Dendritic cell treated with granulocyte-macrophage colony-stimulating factor and Interleukin-4, amounts not matched to agents 40 ng/mL and 50 ng/mL, for 4 days (primary cell): ENCODE measurements around the gene SORCS3.

ENCODE experiments used
- H3K27ac Mint-ChIP-seq: one replicate; pipeline ENCODE4 v1.8.0; 2022; ENCODE audit warnings: mild to moderate bottlenecking, mixed read lengths
- H3K27me3 Mint-ChIP-seq: one replicate; pipeline ENCODE4 v1.8.0; 2022; ENCODE audit warnings: mild to moderate bottlenecking, mixed read lengths
- H3K36me3 Mint-ChIP-seq: one replicate; pipeline ENCODE4 v1.8.0; 2022; ENCODE audit warnings: low read depth, mixed read lengths
- H3K4me1 Mint-ChIP-seq: one replicate; pipeline ENCODE4 v1.8.0; 2022; ENCODE audit warnings: low read depth, mixed read lengths
- H3K4me3 Mint-ChIP-seq: one replicate; pipeline ENCODE4 v1.8.0; 2022; ENCODE audit warnings: mild to moderate bottlenecking, moderate library complexity, mixed read lengths
- H3K9me3 Mint-ChIP-seq: one replicate; pipeline ENCODE4 v1.8.0; 2022; ENCODE audit warnings: mixed read lengths
- intact Hi-C: fragments of 100-400 bp; cut with micrococcal nuclease; formaldehyde crosslinking; loops from one replicate; pipeline ENCODE4 v1.15.0; 2022

Gene SORCS3

GRCh38 chr10:104989880-104990279 lies 348.8 kb downstream of the SORCS3 start:
- H3K4me1 Mint-ChIP-seq = no peaks in the 10 kb centered on the region
- no peak overlapping the region for H3K4me3 Mint-ChIP-seq
- intact Hi-C loops = no loop called here
- H3K27me3 Mint-ChIP-seq = no peaks in the 10 kb centered on the region
- no peaks in the 10 kb centered on the region for H3K36me3 Mint-ChIP-seq
- H3K27ac Mint-ChIP-seq = no peak overlapping the region
- peaks cover 17% of the 10 kb centered on the region for H3K9me3 Mint-ChIP-seq

DNA sequence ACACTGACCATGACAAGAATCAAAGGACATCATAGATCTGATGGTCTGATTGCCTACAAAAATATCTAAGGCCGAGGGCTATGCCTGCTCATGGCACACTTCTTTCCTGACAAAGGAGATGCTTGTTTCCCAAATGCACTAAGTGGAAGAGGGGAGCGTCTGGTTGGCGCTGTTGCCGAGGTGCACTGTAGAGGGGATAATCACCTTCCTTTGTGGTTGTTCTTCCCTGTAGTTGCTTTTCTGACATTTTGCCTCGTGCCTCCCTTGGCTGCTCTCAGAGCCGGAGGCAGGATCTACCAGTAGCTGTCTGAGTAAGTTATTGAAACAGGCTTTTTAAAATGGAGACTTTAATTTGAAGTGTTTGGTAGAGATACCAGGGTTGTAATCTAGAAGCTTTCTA lies 352.0 kb downstream of the SORCS3 start:
- no peak overlapping the region for H3K27ac Mint-ChIP-seq
- H3K4me1 Mint-ChIP-seq = no peaks in the 10 kb centered on the region
- intact Hi-C loops = no loop called here
- H3K27me3 Mint-ChIP-seq = no peaks in the 10 kb centered on the region
- H3K36me3 Mint-ChIP-seq = no peaks in the 10 kb centered on the region
- no peak overlapping the region for H3K4me3 Mint-ChIP-seq
- peaks cover 8% of the 10 kb centered on the region for H3K9me3 Mint-ChIP-seq

DNA sequence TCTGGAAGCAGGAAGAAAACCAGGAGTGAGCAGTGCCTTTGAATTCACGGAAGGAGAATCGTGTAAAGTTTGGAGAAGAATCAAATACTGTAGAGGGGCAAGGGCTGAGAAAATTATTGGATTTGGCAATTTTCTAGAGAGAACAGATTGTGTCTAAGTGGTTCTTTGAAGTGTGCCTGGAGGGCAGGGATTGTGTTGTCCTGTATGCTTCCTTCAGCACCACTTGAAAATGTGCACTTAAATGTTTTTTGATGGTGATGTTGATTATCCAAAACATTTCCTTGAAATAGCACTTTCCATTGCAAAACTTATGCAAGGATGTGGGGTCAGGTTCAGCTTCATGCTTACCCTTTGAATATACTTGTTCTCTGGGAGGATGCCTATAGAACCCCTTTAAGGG lies 360.2 kb downstream of the SORCS3 start:
- no peaks in the 10 kb centered on the region for H3K27me3 Mint-ChIP-seq
- no peaks in the 10 kb centered on the region for H3K4me1 Mint-ChIP-seq
- H3K27ac Mint-ChIP-seq = no peak overlapping the region
- no peaks in the 10 kb centered on the region for H3K9me3 Mint-ChIP-seq
- no peak overlapping the region for H3K4me3 Mint-ChIP-seq
- intact Hi-C loops = no loop called here
- H3K36me3 Mint-ChIP-seq = no peaks in the 10 kb centered on the region

- intact Hi-C loops = no loop called here
- no peaks in the 10 kb centered on the region for H3K4me1 Mint-ChIP-seq
- no peaks in the 10 kb centered on the region for H3K9me3 Mint-ChIP-seq
- H3K27ac Mint-ChIP-seq = no peak overlapping the region
- H3K36me3 Mint-ChIP-seq = no peaks in the 10 kb centered on the region
- H3K4me3 Mint-ChIP-seq = no peak overlapping the region
- no peaks in the 10 kb centered on the region for H3K27me3 Mint-ChIP-seq
Measured at GRCh38 chr10:105010411-105011121, 369.5 kb downstream of the SORCS3 start.

- no peak overlapping the region for H3K27ac Mint-ChIP-seq
- intact Hi-C loops = no loop called here
- no peaks in the 10 kb centered on the region for H3K9me3 Mint-ChIP-seq
- no peaks in the 10 kb centered on the region for H3K4me1 Mint-ChIP-seq
- no peaks in the 10 kb centered on the region for H3K36me3 Mint-ChIP-seq
- H3K4me3 Mint-ChIP-seq = no peak overlapping the region
- H3K27me3 Mint-ChIP-seq = no peaks in the 10 kb centered on the region
Measured at GRCh38 chr10:105017116-105017515, 376.0 kb downstream of the SORCS3 start.

DNA sequence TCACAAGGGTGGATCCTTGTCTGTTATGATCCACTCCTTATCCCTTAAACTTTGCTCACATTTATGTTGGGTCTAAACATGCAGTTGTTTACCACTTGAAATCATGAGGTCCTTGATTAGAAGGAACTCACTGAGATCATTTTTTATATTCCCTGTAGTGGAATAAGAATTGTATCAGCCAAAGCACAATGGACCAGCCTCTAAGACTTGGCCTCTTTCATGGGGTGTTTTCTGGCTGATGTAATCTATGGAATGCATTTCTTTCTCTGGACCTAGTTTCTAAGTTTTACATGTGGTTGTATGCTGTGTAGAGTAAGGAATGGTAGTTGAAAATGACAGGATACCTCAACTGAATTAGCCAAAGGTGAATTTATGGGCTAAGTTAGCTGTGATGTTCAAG lies 376.6 kb downstream of the SORCS3 start:
- intact Hi-C loops = no loop called here
- H3K9me3 Mint-ChIP-seq = no peaks in the 10 kb centered on the region
- H3K27me3 Mint-ChIP-seq = no peaks in the 10 kb centered on the region
- H3K4me3 Mint-ChIP-seq = no peak overlapping the region
- no peak overlapping the region for H3K27ac Mint-ChIP-seq
- H3K4me1 Mint-ChIP-seq = no peaks in the 10 kb centered on the region
- no peaks in the 10 kb centered on the region for H3K36me3 Mint-ChIP-seq

DNA sequence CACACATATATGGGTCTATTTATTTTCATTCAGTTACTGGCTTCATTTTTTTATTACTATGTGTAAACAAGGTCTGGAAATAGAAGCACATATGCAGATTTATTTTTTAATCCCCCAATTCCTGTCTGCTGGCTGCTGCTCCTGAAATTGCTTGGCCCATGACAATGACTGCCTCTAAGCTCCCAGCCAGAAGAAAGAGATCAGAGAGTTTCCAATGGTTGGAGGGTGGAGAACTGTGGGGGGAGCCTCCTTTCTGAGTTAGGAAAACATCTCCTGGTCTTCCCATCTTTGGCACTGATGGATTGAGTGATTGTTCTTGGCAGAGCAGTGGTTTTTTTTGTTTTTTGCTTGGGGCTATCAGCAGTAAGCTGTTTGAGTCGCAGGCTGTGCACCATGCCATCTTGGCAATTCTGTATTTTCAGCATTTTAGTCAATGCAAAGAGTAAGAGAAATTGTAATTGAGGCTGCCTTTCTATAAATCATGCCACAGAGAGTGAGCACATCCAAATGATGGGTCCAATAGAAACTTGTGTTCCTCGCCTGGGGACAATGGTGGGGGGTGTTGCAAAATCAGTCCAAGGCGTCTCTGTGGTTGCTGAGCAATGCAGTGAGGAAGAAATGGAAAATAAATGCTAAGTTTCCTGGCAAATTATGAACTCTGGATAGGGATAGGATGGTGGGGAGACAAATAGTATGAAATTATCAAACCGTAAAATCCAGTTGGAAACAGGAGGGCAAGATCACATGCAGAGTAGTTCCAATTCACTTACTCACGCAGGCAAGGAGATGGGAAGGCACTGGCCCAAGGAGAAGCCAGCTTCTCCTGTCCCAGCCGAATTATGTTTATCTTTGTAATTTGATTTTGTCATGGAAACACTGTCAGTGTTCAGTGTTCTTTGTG lies 382.4 kb downstream of the SORCS3 start:
- no peak overlapping the region for H3K27ac Mint-ChIP-seq
- H3K36me3 Mint-ChIP-seq = no peaks in the 10 kb centered on the region
- H3K4me3 Mint-ChIP-seq = no peak overlapping the region
- H3K4me1 Mint-ChIP-seq = no peaks in the 10 kb centered on the region
- intact Hi-C loops = no loop called here
- H3K9me3 Mint-ChIP-seq = no peaks in the 10 kb centered on the region
- H3K27me3 Mint-ChIP-seq = no peaks in the 10 kb centered on the region

DNA sequence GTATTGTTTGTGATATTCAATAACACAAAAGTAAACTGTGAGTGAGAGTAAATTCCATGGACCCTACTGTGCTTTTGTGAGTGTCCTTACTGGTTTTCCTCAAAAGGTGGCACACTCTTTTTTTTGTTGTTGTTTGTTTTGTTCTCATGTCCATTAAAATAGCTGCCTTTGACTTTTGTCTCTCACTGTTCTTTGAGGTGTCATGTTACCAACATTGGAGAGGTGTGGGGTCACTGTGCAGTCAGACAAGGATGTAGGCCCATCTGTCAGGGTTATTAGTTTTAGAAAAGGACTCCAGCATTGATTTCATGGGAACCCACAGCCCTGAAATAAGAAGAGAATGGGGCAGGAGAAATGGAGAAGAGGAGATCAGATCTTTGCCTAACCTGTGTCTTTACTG lies 383.1 kb downstream of the SORCS3 start:
- Mint-ChIP-seq H3K4me1 (no peaks in the 10 kb centered on the region), H3K36me3 (no peaks in the 10 kb centered on the region), H3K9me3 (no peaks in the 10 kb centered on the region), H3K27ac (no peak overlapping the region), H3K27me3 (no peaks in the 10 kb centered on the region), H3K4me3 (no peak overlapping the region)
- intact Hi-C loops = no loop called here

DNA sequence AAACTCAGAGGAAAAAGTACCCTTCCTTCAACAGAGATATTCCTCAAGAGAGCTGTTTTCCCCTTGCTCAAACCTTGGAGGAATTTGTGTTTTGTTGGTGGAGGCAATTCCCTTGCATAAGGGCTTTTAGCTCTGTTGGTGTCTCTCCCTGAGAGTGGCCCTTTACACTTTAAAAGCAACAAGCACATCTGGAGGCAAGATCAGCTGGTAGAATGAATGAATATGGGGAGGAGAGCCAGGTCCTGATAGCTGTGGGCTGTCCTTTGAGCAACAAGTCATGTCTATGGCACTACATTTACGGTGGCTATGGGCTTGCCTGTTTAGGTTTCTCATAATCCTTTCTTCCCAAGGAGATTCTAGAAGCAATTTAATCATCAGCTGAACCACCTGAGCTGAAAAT lies 384.0 kb downstream of the SORCS3 start:
- no peaks in the 10 kb centered on the region for H3K27me3 Mint-ChIP-seq
- intact Hi-C loops = no loop called here
- no peak overlapping the region for H3K4me3 Mint-ChIP-seq
- no peak overlapping the region for H3K27ac Mint-ChIP-seq
- no peaks in the 10 kb centered on the region for H3K9me3 Mint-ChIP-seq
- H3K4me1 Mint-ChIP-seq = no peaks in the 10 kb centered on the region
- H3K36me3 Mint-ChIP-seq = no peaks in the 10 kb centered on the region

DNA sequence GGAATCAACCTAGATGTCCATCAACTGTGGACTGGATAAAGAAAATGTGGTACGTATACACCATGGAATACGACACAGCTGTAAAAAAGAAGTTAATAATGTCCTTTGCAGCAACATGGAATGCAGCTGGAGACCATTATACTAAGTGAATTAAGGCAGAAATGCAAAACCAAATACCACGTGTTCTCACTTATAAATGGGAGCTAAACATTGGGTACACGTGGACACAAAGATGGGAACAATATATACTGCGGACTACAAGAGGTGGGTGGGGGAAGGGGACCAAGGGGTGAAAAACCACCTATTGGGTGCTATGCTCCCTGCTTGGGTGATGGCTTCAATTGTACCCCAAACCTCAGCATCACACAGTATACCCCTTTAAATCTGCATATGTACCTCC lies 385.5 kb downstream of the SORCS3 start:
- H3K4me1 Mint-ChIP-seq = no peaks in the 10 kb centered on the region
- H3K4me3 Mint-ChIP-seq = no peak overlapping the region
- no peaks in the 10 kb centered on the region for H3K27me3 Mint-ChIP-seq

GRCh38 chr10:105029286-105029685 lies 388.2 kb downstream of the SORCS3 start:
- no peak overlapping the region for H3K27ac Mint-ChIP-seq
- no peaks in the 10 kb centered on the region for H3K9me3 Mint-ChIP-seq
- intact Hi-C loops = no loop called here
- H3K27me3 Mint-ChIP-seq = no peaks in the 10 kb centered on the region
- H3K36me3 Mint-ChIP-seq = no peaks in the 10 kb centered on the region
- no peak overlapping the region for H3K4me3 Mint-ChIP-seq
- no peaks in the 10 kb centered on the region for H3K4me1 Mint-ChIP-seq

More for the DNA sequence above, 385.5 kb downstream of the SORCS3 start:
- Mint-ChIP-seq H3K9me3 (no peaks in the 10 kb centered on the region), H3K27ac (no peak overlapping the region), H3K36me3 (no peaks in the 10 kb centered on the region)
- intact Hi-C loops = no loop called here

DNA sequence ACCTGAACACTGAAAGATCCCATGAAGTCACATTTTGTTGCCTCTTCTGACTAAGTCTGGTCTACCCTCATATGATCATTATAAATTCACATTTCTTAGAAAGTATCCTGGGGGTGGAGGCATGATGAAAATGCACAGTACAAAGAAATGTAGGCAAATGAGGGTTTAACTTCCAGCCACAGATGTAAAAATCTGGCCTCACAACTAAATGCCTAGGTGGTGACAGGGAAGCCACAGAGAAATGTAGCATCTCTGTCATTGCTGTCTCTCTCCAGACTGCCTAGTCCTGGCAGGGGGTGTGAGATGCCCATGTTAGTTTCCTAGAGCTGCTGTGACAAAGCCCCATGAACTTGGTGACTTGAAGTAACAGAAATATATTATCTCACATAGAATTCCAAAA lies 395.9 kb downstream of the SORCS3 start:
- intact Hi-C loops = no loop called here
- Mint-ChIP-seq H3K36me3 (no peaks in the 10 kb centered on the region), H3K4me1 (no peaks in the 10 kb centered on the region)

DNA sequence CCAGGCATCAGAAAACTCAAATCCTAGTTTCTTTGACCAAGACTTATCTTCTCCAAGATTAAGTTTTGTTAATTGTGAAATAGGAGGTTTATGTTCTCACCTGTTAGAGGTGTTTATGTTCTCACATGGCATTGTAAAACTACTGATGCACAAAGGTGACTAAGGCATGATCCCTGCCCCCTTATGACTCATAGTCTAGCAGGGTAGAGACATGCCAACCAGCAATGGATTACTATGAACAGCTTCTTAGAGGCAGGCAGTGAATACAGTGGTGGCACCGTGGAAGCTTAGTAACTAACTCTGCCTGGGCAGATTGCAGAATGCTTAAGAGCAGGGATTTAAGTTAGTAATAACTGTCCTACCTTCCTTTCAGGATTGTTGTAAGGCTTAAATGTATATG lies 400.9 kb downstream of the SORCS3 start:
- H3K9me3 Mint-ChIP-seq = no peaks in the 10 kb centered on the region
- no peak overlapping the region for H3K4me3 Mint-ChIP-seq
- intact Hi-C loops = no loop called here
- no peaks in the 10 kb centered on the region for H3K36me3 Mint-ChIP-seq
- H3K27ac Mint-ChIP-seq = no peak overlapping the region
- H3K4me1 Mint-ChIP-seq = no peaks in the 10 kb centered on the region
- H3K27me3 Mint-ChIP-seq = no peaks in the 10 kb centered on the region

More for the DNA sequence above, 395.9 kb downstream of the SORCS3 start:
- no peak overlapping the region for H3K27ac Mint-ChIP-seq
- H3K9me3 Mint-ChIP-seq = no peaks in the 10 kb centered on the region
- no peaks in the 10 kb centered on the region for H3K27me3 Mint-ChIP-seq
- no peak overlapping the region for H3K4me3 Mint-ChIP-seq

DNA sequence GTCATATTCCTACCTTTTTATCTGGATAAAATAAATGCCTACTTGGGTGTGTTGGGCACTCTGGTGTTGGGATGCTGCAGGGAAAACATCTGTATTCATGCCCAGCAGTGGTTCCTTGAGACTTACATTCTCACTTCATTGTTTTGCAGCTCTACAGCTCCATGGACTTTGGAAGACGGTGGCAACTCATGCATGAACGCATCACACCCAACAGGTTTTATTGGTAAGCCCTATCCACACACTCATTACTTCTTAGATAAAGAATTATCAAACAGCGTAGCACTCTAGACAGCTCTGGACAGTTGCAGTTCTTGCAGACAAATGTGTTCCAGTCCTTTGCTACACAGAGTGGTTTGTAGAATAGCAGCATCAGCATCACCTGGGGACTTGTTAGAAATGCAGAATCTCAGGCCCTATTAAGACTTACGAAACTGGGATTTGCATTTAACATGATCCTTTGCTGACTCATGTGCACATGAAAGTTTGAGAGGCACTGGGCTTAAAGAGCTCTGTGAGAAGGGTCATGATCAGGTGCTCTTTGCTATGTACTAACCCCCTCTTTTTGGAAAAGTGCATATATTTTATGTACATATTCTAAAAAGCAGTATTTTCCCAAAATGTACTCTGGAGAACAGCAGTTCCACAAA lies 401.9 kb downstream of the SORCS3 start:
- no peak overlapping the region for H3K4me3 Mint-ChIP-seq
- no peaks in the 10 kb centered on the region for H3K36me3 Mint-ChIP-seq
- H3K9me3 Mint-ChIP-seq = no peaks in the 10 kb centered on the region
- H3K27ac Mint-ChIP-seq = no peak overlapping the region
- H3K4me1 Mint-ChIP-seq = no peaks in the 10 kb centered on the region
- no peaks in the 10 kb centered on the region for H3K27me3 Mint-ChIP-seq
- intact Hi-C loops = no loop called here
